Thyroid gland (tissue), 4 donors: ENCODE measurements around the gene PTPRG. TPM values are rescaled to one million over a fixed set of nuclear protein-coding genes. Genes with fewer than 3 reads are reported as not detected.

Experiments
- DNase-seq, 2 donors: peaks; one replicate each; pipeline ENCODE4 v3.0.0-alpha.2; 2019
- H3K27ac ChIP-seq, 3 donors: fragments of 200-600 bp; sonication (generic); 1 replicate in 2 of 3; 2 replicates in 1 of 3; pipeline ENCODE4 v1.5.1; 2016 to 2019; ENCODE audit warnings: mild to moderate bottlenecking in 1 of 3, moderate library complexity in 1 of 3
- H3K27me3 ChIP-seq: fragments of 200-600 bp; sonication (generic); one replicate; pipeline ENCODE4 v1.5.1; 2019
- H3K36me3 ChIP-seq, 2 donors: fragments of 200-600 bp; sonication (generic); one replicate each; pipeline ENCODE4 v1.5.1; 2016 to 2019
- H3K4me1 ChIP-seq, 2 donors: fragments of 200-600 bp; sonication (generic); one replicate each; pipeline ENCODE4 v1.5.1; 2017 to 2019
- H3K4me3 ChIP-seq, 3 donors: fragments of 200-600 bp; sonication (generic); replicated peaks in 1 of 3; 1 replicate in 2 of 3; 2 replicates in 1 of 3; pipeline ENCODE4 v1.5.1; 2016; ENCODE audit warnings: mild to moderate bottlenecking in 1 of 3
- H3K9me3 ChIP-seq: fragments of 200-600 bp; sonication (generic); one replicate; pipeline ENCODE4 v1.5.1; 2017
- POLR2A ChIP-seq, 2 donors: fragments of 450-650 bp; IDR thresholded peaks; one replicate each; pipeline ENCODE4 v1.6.1; 2017; ENCODE audit warnings: antibody characterized with exemption in 2 of 2, mild to moderate bottlenecking in 2 of 2, moderate library complexity in 1 of 2
- WGBS, 2 donors: methylation state at CpG; one replicate each; pipeline ENCODE4 v1.1.5; 2017; 5-methylcytosine and 5-hydroxymethylcytosine counted together
- intact Hi-C: fragments of 100-400 bp; cut with DNase I; formaldehyde crosslinking; loops from one replicate; pipeline ENCODE4 v1.15.1; 2023
- total RNA-seq, 4 donors: library from RNA; depleted of rRNA; stranded (reverse); fragments of >200 nt; gene quantifications; one replicate each; pipeline ENCODE4 v1.2.3, GENCODE V29; 2016
- TF ChIP-seq, protein P1 (sequence below), 6 experiments: fragments of 200-600 bp in 3 of 6; fragments of 450-650 bp in 3 of 6; sonication (generic) in 3 of 6; IDR thresholded peaks; one replicate each; pipeline ENCODE4 v1.5.1; 2016 to 2019; ENCODE audit warnings: antibody characterized with exemption in 6 of 6, mild to moderate bottlenecking in 2 of 6, inconsistent platforms in 1 of 6, moderate library complexity in 1 of 6

The PTPRG gene
- total RNA-seq, 4 donors from 2014 or later: 81.6 to 207 (median 132) TPM

DNA sequence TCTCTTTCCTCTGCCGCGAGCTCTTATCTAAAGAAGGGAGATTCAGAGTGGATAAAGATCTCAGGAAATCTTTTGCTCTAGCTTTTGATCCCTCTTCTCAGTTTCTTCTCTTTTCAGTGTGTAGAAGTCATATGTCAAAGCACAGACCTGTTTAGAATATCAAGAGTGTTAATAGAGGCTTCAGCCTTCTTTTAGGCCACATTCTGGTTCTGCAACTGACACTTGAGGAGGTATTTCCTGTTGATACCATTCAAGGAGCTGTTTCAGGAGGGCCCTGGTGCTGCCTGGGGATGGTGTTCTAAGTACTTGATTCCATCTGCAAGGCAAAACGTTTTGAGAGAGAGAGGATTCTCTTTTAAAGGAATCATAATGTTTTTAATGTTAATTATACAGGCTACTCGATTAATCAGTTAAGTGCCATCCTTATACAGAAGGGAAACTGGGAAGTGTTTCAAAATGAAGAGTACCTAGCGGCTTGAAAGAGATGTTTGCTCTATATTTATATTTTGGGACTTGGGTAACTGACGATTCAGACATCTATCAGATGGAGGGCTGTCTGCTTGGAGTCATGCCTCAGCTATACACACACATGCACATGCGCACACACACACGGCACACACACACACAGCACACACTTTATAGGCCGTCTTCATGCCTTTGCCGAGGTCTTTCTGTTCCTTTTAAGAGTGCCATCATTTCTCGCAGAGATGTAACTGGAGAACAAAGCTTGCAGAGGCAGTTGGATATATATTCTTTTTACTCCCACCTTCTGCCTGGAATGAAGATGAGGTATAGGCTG lies 313.9 kb downstream of the PTPRG start:
- no peak overlapping the region for H3K27ac ChIP-seq
- peak; percentile 53 to 56 for DNase-seq
- no peaks in the 10 kb centered on the region for H3K9me3 ChIP-seq
- H3K4me1 ChIP-seq: peaks cover 0 to 20% of the 10 kb centered on the region in 2 donors
- 79 to 81% methylated on average over 11 of the region's 11 CpGs for WGBS, 2 donors
- intact Hi-C loops: no loop called here
- H3K36me3 ChIP-seq: no peaks in the 10 kb centered on the region
- H3K4me3 ChIP-seq: no peak overlapping the region
- no peaks in the 10 kb centered on the region for H3K27me3 ChIP-seq
- TF ChIP-seq POLR2A (IDR thresholded peaks at IDR 0.05): no peak
- TF ChIP-seq, protein P1, sequence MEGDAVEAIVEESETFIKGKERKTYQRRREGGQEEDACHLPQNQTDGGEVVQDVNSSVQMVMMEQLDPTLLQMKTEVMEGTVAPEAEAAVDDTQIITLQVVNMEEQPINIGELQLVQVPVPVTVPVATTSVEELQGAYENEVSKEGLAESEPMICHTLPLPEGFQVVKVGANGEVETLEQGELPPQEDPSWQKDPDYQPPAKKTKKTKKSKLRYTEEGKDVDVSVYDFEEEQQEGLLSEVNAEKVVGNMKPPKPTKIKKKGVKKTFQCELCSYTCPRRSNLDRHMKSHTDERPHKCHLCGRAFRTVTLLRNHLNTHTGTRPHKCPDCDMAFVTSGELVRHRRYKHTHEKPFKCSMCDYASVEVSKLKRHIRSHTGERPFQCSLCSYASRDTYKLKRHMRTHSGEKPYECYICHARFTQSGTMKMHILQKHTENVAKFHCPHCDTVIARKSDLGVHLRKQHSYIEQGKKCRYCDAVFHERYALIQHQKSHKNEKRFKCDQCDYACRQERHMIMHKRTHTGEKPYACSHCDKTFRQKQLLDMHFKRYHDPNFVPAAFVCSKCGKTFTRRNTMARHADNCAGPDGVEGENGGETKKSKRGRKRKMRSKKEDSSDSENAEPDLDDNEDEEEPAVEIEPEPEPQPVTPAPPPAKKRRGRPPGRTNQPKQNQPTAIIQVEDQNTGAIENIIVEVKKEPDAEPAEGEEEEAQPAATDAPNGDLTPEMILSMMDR (IDR thresholded peaks at IDR 0.05): no peak

DNA sequence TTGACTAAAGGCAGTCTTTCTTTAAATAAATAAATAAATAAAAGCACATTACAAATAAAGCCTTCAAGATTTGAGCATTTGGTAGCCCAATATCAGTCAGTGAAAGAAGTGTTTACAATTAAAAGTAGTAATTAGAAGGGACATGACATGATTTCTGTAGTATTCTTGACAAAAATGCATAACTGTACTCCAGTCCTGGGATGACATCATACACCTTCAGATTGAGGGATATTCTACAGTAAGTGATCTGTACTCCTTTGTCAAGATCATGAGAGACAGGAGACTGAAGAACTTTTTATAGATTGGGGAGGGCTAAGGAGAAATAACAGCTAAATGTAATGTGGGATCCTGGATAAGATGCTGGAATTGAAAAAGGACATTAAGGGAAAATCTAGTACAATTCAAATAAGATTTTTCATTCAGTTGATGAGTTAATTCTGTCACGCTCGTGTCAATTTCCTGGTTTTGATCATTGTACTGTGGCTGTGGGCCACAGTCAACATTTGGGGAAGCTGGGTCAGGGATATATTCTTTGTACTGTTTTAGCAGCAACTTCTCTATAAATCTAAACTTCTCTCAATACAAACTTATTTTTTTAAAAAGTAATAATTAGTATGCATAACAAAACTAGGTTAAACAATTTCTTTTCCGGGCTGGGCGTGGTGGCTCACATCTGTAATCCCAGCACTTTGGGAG lies 314.8 kb downstream of the PTPRG start:
- no peak overlapping the region for H3K27ac ChIP-seq
- DNase-seq: no peak
- peaks cover 0 to 20% of the 10 kb centered on the region in 2 donors for H3K4me1 ChIP-seq
- no peaks in the 10 kb centered on the region for H3K9me3 ChIP-seq
- intact Hi-C loops: no loop called here
- 81 to 90% methylated on average over 4 of the region's 4 CpGs for WGBS, 2 donors
- H3K4me3 ChIP-seq: no peak overlapping the region
- no peaks in the 10 kb centered on the region for H3K27me3 ChIP-seq
- TF ChIP-seq, protein P1 (IDR thresholded peaks at IDR 0.05): no peak
- TF ChIP-seq POLR2A (IDR thresholded peaks at IDR 0.05): no peak
- no peaks in the 10 kb centered on the region for H3K36me3 ChIP-seq

DNA sequence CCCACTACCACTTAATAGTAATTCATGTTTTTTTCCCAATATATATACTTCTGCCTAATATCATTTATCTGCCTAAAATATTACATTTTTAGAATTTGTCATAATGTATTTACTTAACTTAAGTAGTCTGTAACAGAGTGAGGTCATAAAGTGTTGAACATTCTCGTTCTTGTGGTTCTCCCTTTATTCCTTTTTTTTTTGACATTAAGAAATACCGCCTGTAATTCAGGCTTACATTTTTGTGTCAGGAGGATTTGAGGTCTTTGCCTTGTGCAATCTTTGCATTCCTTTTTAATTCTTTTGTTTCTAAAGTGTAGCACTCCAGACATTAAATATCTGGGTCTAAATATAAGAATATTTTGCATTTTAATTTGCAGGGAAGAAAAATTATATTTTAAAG lies 315.4 kb downstream of the PTPRG start:
- no peak for DNase-seq
- Histone ChIP-seq H3K36me3 (no peaks in the 10 kb centered on the region), H3K27ac (no peak overlapping the region), H3K4me1 (peaks cover 0 to 20% of the 10 kb centered on the region in 2 donors), H3K4me3 (no peak overlapping the region), H3K9me3 (no peaks in the 10 kb centered on the region), H3K27me3 (no peaks in the 10 kb centered on the region)
- 82 to 85% methylated on average over 2 of the region's 2 CpGs for WGBS, 2 donors
- TF ChIP-seq, protein P1 (IDR thresholded peaks at IDR 0.05): no peak
- TF ChIP-seq POLR2A (IDR thresholded peaks at IDR 0.05): no peak
- intact Hi-C loops: no loop called here

DNA sequence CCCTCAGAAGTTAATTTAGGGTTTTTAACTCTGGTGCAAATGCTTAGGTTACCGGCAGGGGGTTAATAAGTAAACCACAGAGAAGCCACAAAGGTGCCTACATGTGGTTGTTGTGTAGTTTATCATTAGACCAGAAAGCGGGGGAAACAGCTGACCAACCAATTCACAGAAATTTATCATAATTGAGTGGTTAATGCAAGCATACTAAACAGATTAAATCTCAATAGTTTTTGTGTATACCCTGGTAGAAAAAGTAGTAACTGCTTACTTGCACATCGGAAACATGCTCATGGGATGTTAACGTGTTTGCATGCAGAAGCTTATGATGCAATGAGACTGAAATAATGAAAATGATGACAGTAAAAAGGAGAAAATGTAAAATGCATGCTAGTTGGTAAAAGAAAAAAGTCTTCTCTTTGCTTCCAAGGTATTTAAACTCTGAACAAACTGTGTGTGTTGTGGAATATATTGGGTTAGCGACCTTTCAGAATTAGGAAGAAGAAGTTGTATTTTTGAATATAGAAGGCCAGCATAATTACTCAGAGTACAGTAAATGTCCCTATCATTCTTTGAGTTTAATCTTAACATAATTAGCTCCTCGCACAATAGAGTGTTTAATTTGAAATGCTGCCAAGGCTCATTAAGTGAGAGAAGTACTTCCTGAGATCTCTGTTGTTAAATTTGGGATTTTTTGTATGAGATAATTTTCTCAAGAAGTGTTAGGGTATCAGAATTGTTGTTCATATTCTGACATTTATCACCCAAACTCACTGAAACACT lies 316.2 kb downstream of the PTPRG start:
- Histone ChIP-seq H3K4me1 (peaks cover 0 to 15% of the 10 kb centered on the region in 2 donors), H3K36me3 (no peaks in the 10 kb centered on the region), H3K4me3 (no peak overlapping the region), H3K27me3 (no peaks in the 10 kb centered on the region), H3K9me3 (no peaks in the 10 kb centered on the region), H3K27ac (no peak overlapping the region)
- DNase-seq: no peak
- no peak for TF ChIP-seq POLR2A (IDR thresholded peaks at IDR 0.05)
- TF ChIP-seq, protein P1 (IDR thresholded peaks at IDR 0.05): no peak
- 80 to 86% methylated on average over 6 of the region's 6 CpGs for WGBS, 2 donors
- intact Hi-C loops: no loop called here
